SU-DHL-6 (cell line): ENCODE data around the gene CFAP161.

Source experiments
- H2AFZ ChIP-seq: fragments of 200-600 bp; sonication (generic); 2 replicates; pipeline ENCODE4 v1.6.1; 2014; ENCODE audit warnings: low read depth, mild to moderate bottlenecking, moderate library complexity, mixed read lengths, antibody characterized with exemption, low read length; ENCODE audit not compliant: severe bottlenecking
- H3F3A ChIP-seq: fragments of 200-600 bp; shearing (Covaris generic); 2 replicates; pipeline ENCODE4 v1.6.0; 2016; ENCODE audit warnings: antibody characterized with exemption, mild to moderate bottlenecking; ENCODE audit not compliant: insufficient read depth
- H3K27ac ChIP-seq: fragments of 200-600 bp; sonication (generic); 2 replicates; pipeline ENCODE4 v1.5.1; 2016; ENCODE audit warnings: low read depth, mild to moderate bottlenecking, low read length, moderate library complexity, mixed read lengths
- H3K27me3 ChIP-seq: fragments of 200-600 bp; sonication (generic), shearing (Covaris generic); 2 replicates; pipeline ENCODE4 v1.6.0; 2014; ENCODE audit warnings: mild to moderate bottlenecking, low read length
- H3K36me3 ChIP-seq: fragments of 200-600 bp; sonication (generic); 2 replicates; pipeline ENCODE4 v1.6.1; 2014; ENCODE audit warnings: mild to moderate bottlenecking, low read length, mixed read lengths
- H3K4me2 ChIP-seq: fragments of 300-600, 200-600 bp; shearing (Covaris generic), sonication (generic); 2 replicates; pipeline ENCODE4 v1.6.0; 2014; ENCODE audit warnings: low read length, low read depth, mild to moderate bottlenecking; ENCODE audit not compliant: poor library complexity, severe bottlenecking
- H3K4me3 ChIP-seq: fragments of 200-600 bp; sonication (generic); 2 replicates; pipeline ENCODE4 v1.5.1; 2014; ENCODE audit warnings: antibody characterized with exemption, low read length, mild to moderate bottlenecking, mixed read lengths; ENCODE audit not compliant: insufficient read depth, poor library complexity, severe bottlenecking
- H3K79me2 ChIP-seq: fragments of 200-600 bp; sonication (generic); 2 replicates; pipeline ENCODE4 v1.6.1; 2014; ENCODE audit warnings: mild to moderate bottlenecking, low read length, moderate library complexity; ENCODE audit not compliant: insufficient read depth
- H3K9ac ChIP-seq: fragments of 200-600 bp; sonication (generic); 2 replicates; pipeline ENCODE4 v1.7.0; 2014; ENCODE audit warnings: mild to moderate bottlenecking, low read length
- H3K9me2 ChIP-seq: fragments of 200-600 bp; sonication (generic); replicated peaks from 2 replicates; pipeline ENCODE4 v1.6.1; 2014; ENCODE audit warnings: low read length; ENCODE audit not compliant: insufficient read depth
- H3K9me3 ChIP-seq: fragments of 200-600 bp; sonication (generic); 2 replicates; pipeline ENCODE4 v1.6.1; 2014; ENCODE audit warnings: low read length, mixed read lengths; ENCODE audit not compliant: insufficient read depth
- H4K20me1 ChIP-seq: fragments of 200-600 bp; sonication (generic); 2 replicates; pipeline ENCODE4 v1.6.1; 2014; ENCODE audit warnings: low read depth, mild to moderate bottlenecking, antibody characterized with exemption, low read length, moderate library complexity, mixed read lengths
- EZH2phosphoT487 ChIP-seq: fragments of 200-600 bp; sonication (generic), shearing (Covaris generic); conservative IDR thresholded peaks from 2 replicates; pipeline ENCODE4 v1.6.1; 2018; ENCODE audit warnings: mild to moderate bottlenecking, antibody characterized with exemption, low read length, moderate library complexity, mixed read lengths
- TF ChIP-seq, protein P1 (sequence below): fragments of 200-600 bp; sonication (generic); IDR thresholded peaks from one replicate; pipeline ENCODE4 v1.5.1; 2017; ENCODE audit warnings: antibody characterized with exemption, mild to moderate bottlenecking, low read length, moderate library complexity; ENCODE audit not compliant: insufficient read depth, poor library complexity, severe bottlenecking

Gene CFAP161

DNA sequence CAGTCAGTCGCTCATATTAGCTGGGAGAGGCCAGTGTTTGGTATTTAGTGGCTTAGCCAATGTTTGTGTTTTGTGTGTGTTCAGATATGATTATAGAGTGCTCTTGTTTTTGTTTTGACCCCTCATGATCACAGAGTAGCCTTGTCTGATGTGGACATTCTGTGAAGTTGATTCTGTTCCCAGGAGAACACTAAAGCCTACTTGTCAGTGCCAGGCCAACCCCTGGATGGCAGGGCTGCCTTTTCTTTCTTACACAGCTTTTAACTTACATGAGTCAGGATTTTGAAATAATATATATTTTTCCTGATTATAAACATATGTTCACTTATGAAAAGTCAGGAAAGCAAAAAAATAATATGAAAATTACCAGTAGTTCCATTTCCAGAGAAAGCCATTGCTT, 11.9 kb downstream of the CFAP161 start:
- Histone ChIP-seq H3F3A (no peaks in the 10 kb centered on the region), H4K20me1 (no peaks in the 10 kb centered on the region), H3K9ac (no peak overlapping the region), H3K4me2 (no peak overlapping the region), H3K9me2 (no peaks in the 10 kb centered on the region), H2AFZ (no peak overlapping the region), H3K4me3 (no peak overlapping the region), H3K36me3 (no peaks in the 10 kb centered on the region), H3K79me2 (no peaks in the 10 kb centered on the region), H3K9me3 (no peaks in the 10 kb centered on the region), H3K27ac (no peak overlapping the region), H3K27me3 (no peaks in the 10 kb centered on the region)
- no peak for TF ChIP-seq EZH2phosphoT487
- TF ChIP-seq, protein P1, sequence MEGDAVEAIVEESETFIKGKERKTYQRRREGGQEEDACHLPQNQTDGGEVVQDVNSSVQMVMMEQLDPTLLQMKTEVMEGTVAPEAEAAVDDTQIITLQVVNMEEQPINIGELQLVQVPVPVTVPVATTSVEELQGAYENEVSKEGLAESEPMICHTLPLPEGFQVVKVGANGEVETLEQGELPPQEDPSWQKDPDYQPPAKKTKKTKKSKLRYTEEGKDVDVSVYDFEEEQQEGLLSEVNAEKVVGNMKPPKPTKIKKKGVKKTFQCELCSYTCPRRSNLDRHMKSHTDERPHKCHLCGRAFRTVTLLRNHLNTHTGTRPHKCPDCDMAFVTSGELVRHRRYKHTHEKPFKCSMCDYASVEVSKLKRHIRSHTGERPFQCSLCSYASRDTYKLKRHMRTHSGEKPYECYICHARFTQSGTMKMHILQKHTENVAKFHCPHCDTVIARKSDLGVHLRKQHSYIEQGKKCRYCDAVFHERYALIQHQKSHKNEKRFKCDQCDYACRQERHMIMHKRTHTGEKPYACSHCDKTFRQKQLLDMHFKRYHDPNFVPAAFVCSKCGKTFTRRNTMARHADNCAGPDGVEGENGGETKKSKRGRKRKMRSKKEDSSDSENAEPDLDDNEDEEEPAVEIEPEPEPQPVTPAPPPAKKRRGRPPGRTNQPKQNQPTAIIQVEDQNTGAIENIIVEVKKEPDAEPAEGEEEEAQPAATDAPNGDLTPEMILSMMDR = no peak

DNA sequence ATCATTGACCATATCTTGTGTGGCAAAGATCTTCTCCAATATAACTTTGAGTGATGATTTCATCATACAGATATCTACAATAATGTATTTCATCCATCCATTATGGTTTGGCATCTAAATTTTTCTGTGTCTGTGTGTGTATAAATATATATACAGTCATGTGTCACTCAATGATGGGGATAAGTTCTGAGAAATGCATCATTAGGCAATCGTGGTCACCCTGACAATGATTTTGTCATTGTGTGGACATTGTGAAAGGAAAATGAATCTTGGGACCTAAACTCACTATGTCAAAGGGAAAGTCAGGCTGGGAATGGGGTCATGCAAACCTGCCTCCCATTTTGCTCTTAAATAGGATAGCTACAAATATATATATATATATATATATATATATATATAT, 12.4 kb downstream of the CFAP161 start:
- H3K9ac ChIP-seq = no peak overlapping the region
- no peak overlapping the region for H3K27ac ChIP-seq
- H2AFZ ChIP-seq = no peak overlapping the region
- H3K4me2 ChIP-seq = no peak overlapping the region
- no peak for TF ChIP-seq EZH2phosphoT487
- TF ChIP-seq, protein P1 = no peak
- H4K20me1 ChIP-seq = no peaks in the 10 kb centered on the region
- H3K9me2 ChIP-seq = no peaks in the 10 kb centered on the region
- no peak overlapping the region for H3K4me3 ChIP-seq
- no peaks in the 10 kb centered on the region for H3F3A ChIP-seq
- no peaks in the 10 kb centered on the region for H3K36me3 ChIP-seq
- no peaks in the 10 kb centered on the region for H3K27me3 ChIP-seq
- no peaks in the 10 kb centered on the region for H3K79me2 ChIP-seq
- no peaks in the 10 kb centered on the region for H3K9me3 ChIP-seq

DNA sequence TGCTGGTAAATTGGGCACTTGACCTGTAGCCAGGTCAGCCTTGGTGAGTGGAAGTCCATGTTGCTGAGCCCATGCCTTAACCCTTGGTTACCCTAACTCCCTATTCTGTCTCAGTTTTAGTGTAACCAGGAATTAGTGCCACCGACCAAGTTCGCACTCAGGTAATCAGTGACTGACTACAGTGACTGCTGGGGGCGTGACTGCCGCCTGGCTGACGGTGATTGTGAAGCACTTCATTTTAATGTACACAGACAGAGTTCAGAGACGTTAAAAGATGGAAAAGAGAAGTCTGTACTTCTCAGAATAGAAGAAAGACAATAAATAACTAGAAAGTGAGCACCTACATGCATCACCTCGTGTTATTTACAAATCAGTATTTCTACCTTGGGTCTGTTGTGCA, 17.3 kb downstream of the CFAP161 start:
- no peaks in the 10 kb centered on the region for H3K9me2 ChIP-seq
- no peaks in the 10 kb centered on the region for H3K79me2 ChIP-seq
- no peak overlapping the region for H3K4me2 ChIP-seq
- no peaks in the 10 kb centered on the region for H3K36me3 ChIP-seq
- H3F3A ChIP-seq = no peaks in the 10 kb centered on the region
- no peak overlapping the region for H2AFZ ChIP-seq
- H3K9ac ChIP-seq = no peak overlapping the region
- no peak overlapping the region for H3K4me3 ChIP-seq
- TF ChIP-seq, protein P1 = no peak
- TF ChIP-seq EZH2phosphoT487 = no peak
- H3K27ac ChIP-seq = no peak overlapping the region
- H3K9me3 ChIP-seq = no peaks in the 10 kb centered on the region
- no peaks in the 10 kb centered on the region for H3K27me3 ChIP-seq
- H4K20me1 ChIP-seq = no peaks in the 10 kb centered on the region
